GM23338 (cell line): Measurements from ENCODE around the gene PPM1H. TPM values are rescaled to one million over a fixed set of nuclear protein-coding genes. Genes with fewer than 3 reads are reported as not detected.

ENCODE experiments used
- ATAC-seq: fragments of 200-7000 bp; cut with Tn5 transposase; 3 replicates; pipeline ENCODE4 v1.9.1; 2020
- DNase-seq: peaks from one replicate; pipeline ENCODE4 v3.0.0-alpha.2; 2015; ENCODE audit warnings: low spot score
- H2AFZ ChIP-seq: fragments of 200-600 bp; sonication (generic); 2 replicates; pipeline ENCODE4 v1.8.0; 2016; ENCODE audit warnings: antibody characterized with exemption, mild to moderate bottlenecking, moderate library complexity
- H3F3A ChIP-seq: fragments of 200-600 bp; sonication (generic); replicated peaks from 2 replicates; pipeline ENCODE4 v1.8.0; 2017; ENCODE audit warnings: antibody characterized with exemption, mixed run types, low read depth
- H3K27ac ChIP-seq: fragments of 200-600 bp; sonication (generic); 2 replicates; pipeline ENCODE4 v1.6.1; 2016; ENCODE audit warnings: low read depth
- H3K27me3 ChIP-seq: fragments of 200-600 bp; sonication (generic); 2 replicates; pipeline ENCODE4 v1.8.0; 2016; ENCODE audit warnings: mild to moderate bottlenecking, mixed run types, moderate library complexity; ENCODE audit not compliant: insufficient read depth
- H3K36me3 ChIP-seq: fragments of 200-600 bp; sonication (generic); 2 replicates; pipeline ENCODE4 v1.8.0; 2016; ENCODE audit warnings: mild to moderate bottlenecking; ENCODE audit not compliant: insufficient read depth
- H3K4me1 ChIP-seq: fragments of 200-600 bp; sonication (generic); 2 replicates; pipeline ENCODE4 v1.8.0; 2016; ENCODE audit warnings: mild to moderate bottlenecking, moderate library complexity; ENCODE audit not compliant: insufficient read depth
- H3K4me2 ChIP-seq: fragments of 200-600 bp; sonication (generic); 2 replicates; pipeline ENCODE4 v1.7.1; 2017; ENCODE audit warnings: mixed run types
- H3K4me3 ChIP-seq: fragments of 200-600 bp; sonication (generic); 2 replicates; pipeline ENCODE4 v1.6.1; 2016; ENCODE audit warnings: mixed run types
- H3K79me2 ChIP-seq: fragments of 200-600 bp; sonication (generic); replicated peaks from 2 replicates; pipeline ENCODE4 v1.8.0; 2017; ENCODE audit warnings: mild to moderate bottlenecking; ENCODE audit not compliant: insufficient read depth
- H3K9me2 ChIP-seq: fragments of 200-600 bp; sonication (generic); 2 replicates; pipeline ENCODE4 v1.8.0; 2017; ENCODE audit not compliant: insufficient read depth
- H4K20me1 ChIP-seq: fragments of 200-600 bp; sonication (generic); replicated peaks from 2 replicates; pipeline ENCODE4 v1.8.0; 2017; ENCODE audit warnings: mild to moderate bottlenecking; ENCODE audit not compliant: insufficient read depth
- H3K27ac Mint-ChIP-seq: 2 replicates; pipeline ENCODE4 v1.8.0; 2020; ENCODE audit warnings: inconsistent platforms, mild to moderate bottlenecking, moderate library complexity, mixed read lengths
- H3K27me3 Mint-ChIP-seq: 3 replicates; pipeline ENCODE4 v1.8.0; 2022; ENCODE audit warnings: low read depth, mild to moderate bottlenecking, moderate library complexity, mixed read lengths, inconsistent platforms; ENCODE audit not compliant: insufficient read depth, poor library complexity
- H3K36me3 Mint-ChIP-seq: 3 replicates; pipeline ENCODE4 v1.8.0; 2021; ENCODE audit warnings: low read depth, mild to moderate bottlenecking, inconsistent platforms, moderate library complexity, mixed read lengths
- H3K4me1 Mint-ChIP-seq: 3 replicates; pipeline ENCODE4 v1.8.0; 2020; ENCODE audit warnings: mild to moderate bottlenecking, inconsistent platforms, mixed read lengths
- H3K4me3 Mint-ChIP-seq: 3 replicates; pipeline ENCODE4 v1.8.0; 2021; ENCODE audit warnings: moderate library complexity, mild to moderate bottlenecking, inconsistent platforms, mixed read lengths
- H3K9me3 Mint-ChIP-seq: 3 replicates; pipeline ENCODE4 v1.8.0; 2020; ENCODE audit warnings: moderate library complexity, mild to moderate bottlenecking, inconsistent platforms, mixed read lengths
- CREB1 ChIP-seq: fragments of 250-450 bp; sonication (Bioruptor Pico); IDR thresholded peaks from 2 replicates; pipeline ENCODE4 v1.5.0; 2020; ENCODE audit warnings: low read depth, mild to moderate bottlenecking, moderate library complexity
- CTCF ChIP-seq, 2 experiments: fragments of 200-600 bp in 1 of 2; sonication (generic) in 1 of 2; conservative IDR thresholded peaks; 2 replicates each; pipeline versions ENCODE4 v1.5.1 to v1.6.1; 2016 to 2017; ENCODE audit warnings: antibody characterized with exemption in 2 of 2, low read depth in 2 of 2, mild to moderate bottlenecking in 2 of 2, moderate library complexity in 1 of 2
- EZH2 ChIP-seq: fragments of 200-600 bp; sonication (generic); IDR thresholded peaks from one replicate; pipeline ENCODE4 v1.8.0; 2017; ENCODE audit warnings: antibody characterized with exemption, mild to moderate bottlenecking, low read depth; ENCODE audit not compliant: unreplicated experiment
- EZH2phosphoT487 ChIP-seq: fragments of 200-600 bp; sonication (generic); IDR thresholded peaks from one replicate; pipeline ENCODE4 v1.8.1; 2018; ENCODE audit warnings: antibody characterized with exemption; ENCODE audit not compliant: unreplicated experiment
- JUNB ChIP-seq: IDR thresholded peaks from one replicate; pipeline ENCODE4 v1.6.1; 2016; ENCODE audit warnings: antibody characterized with exemption; ENCODE audit not compliant: unreplicated experiment
- NANOG ChIP-seq: IDR thresholded peaks from 2 replicates; pipeline ENCODE4 v1.6.1; 2016; ENCODE audit warnings: antibody characterized with exemption, borderline replicate concordance
- POLR2AphosphoS5 ChIP-seq: IDR thresholded peaks from 2 replicates; pipeline ENCODE4 v1.6.1; 2016; ENCODE audit warnings: antibody characterized with exemption, low read depth
- REST ChIP-seq: IDR thresholded peaks from one replicate; pipeline ENCODE4 v1.6.1; 2018; ENCODE audit warnings: antibody characterized with exemption; ENCODE audit not compliant: unreplicated experiment
- STAT1 ChIP-seq: IDR thresholded peaks from one replicate; pipeline ENCODE4 v1.6.1; 2016; ENCODE audit warnings: antibody characterized with exemption; ENCODE audit not compliant: unreplicated experiment
- ZNF114 ChIP-seq: fragments of 250-450 bp; sonication (Bioruptor Pico); IDR thresholded peaks from 2 replicates; pipeline ENCODE4 v1.5.0; 2020; ENCODE audit warnings: mild to moderate bottlenecking, moderate library complexity
- ZNF331 ChIP-seq: fragments of 250-450 bp; sonication (Bioruptor Pico); IDR thresholded peaks from 2 replicates; pipeline ENCODE4 v1.5.0; 2020; ENCODE audit warnings: low read depth, mild to moderate bottlenecking, moderate library complexity
- polyA plus RNA-seq: library from polyadenylated mRNA; unstranded; fragments of >200 nt; fragmentation: Nextera tagmentation; extraction: Ambion mirVana; gene quantifications from 2 replicates; pipeline ENCODE4 v1.2.1, GENCODE V29; 2016
- total RNA-seq: library from RNA; depleted of rRNA; stranded (reverse); fragments of >200 nt; shearing (Covaris generic); gene quantifications from 2 replicates; pipeline ENCODE4 v1.2.3, GENCODE V29; 2014
- TF ChIP-seq, protein P1 (sequence below): IDR thresholded peaks from 2 replicates; pipeline ENCODE4 v1.6.1; 2016; ENCODE audit warnings: antibody characterized with exemption
- TF ChIP-seq, protein P2 (sequence below): fragments of 250-450 bp; sonication (Bioruptor Pico); IDR thresholded peaks from 2 replicates; pipeline ENCODE4 v1.5.0; 2020; ENCODE audit warnings: mild to moderate bottlenecking, moderate library complexity

PPM1H gene
- total and polyA plus RNA-seq, 2 experiments from 2014 or later: 11.4 to 41.2 TPM

DNA sequence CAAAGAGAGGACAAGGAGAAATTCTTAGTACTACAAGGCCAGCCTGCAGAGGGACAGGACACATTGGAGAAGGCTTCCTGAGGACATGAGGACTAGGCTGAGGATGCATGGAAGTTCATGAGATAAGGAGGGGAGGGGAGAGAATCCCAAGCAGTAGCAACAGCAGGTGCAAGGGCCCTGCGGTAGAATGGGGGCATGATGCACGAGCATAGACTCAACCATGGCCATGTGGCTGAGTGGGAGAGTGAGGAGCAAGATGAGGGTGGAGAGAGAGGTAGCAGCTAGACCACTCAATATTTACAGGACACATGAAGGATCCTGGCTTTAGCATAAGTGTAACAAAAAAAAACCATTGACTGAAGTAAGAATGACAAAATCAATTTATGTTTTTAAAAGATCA is 128.1 kb downstream of the PPM1H start:
- peaks cover 2% of the 10 kb centered on the region; the same call in 2 of the 3 replicates for H3K4me1 Mint-ChIP-seq
- H3K27me3 Mint-ChIP-seq: peaks cover 3% of the 10 kb centered on the region
- Histone ChIP-seq H3K36me3 (no peaks in the 10 kb centered on the region), H3K4me3 (no peak overlapping the region), H3K27me3 (no peaks in the 10 kb centered on the region), H3F3A (no peaks in the 10 kb centered on the region), H3K79me2 (0 out of 2 replicates have a peak, but pooled peaks cover 7% of the 10 kb centered on the region), H3K4me2 (no peak overlapping the region), H2AFZ (no peak overlapping the region), H4K20me1 (no peaks in the 10 kb centered on the region), H3K4me1 (no peaks in the 10 kb centered on the region), H3K27ac (no peak overlapping the region), H3K9me2 (no peaks in the 10 kb centered on the region)
- H3K36me3 Mint-ChIP-seq: peaks cover 5% of the 10 kb centered on the region
- ATAC-seq (no peak), DNase-seq (no peak)
- TF ChIP-seq EZH2 (no peak), JUNB (no peak), NANOG (no peak), STAT1 (no peak), CREB1 (CRISPR knock-in tag) (no peak), ZNF331 (CRISPR knock-in tag) (no peak), CTCF (conservative IDR thresholded peaks at IDR 0.05; ENCODE audit: low read depth in 2 of 2) (no peak), EZH2phosphoT487 (no peak), REST (no peak), ZNF114 (CRISPR knock-in tag) (no peak), POLR2AphosphoS5 (no peak)
- TF ChIP-seq, protein P1, sequence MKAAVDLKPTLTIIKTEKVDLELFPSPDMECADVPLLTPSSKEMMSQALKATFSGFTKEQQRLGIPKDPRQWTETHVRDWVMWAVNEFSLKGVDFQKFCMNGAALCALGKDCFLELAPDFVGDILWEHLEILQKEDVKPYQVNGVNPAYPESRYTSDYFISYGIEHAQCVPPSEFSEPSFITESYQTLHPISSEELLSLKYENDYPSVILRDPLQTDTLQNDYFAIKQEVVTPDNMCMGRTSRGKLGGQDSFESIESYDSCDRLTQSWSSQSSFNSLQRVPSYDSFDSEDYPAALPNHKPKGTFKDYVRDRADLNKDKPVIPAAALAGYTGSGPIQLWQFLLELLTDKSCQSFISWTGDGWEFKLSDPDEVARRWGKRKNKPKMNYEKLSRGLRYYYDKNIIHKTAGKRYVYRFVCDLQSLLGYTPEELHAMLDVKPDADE: no peak
- TF ChIP-seq, protein P2, sequence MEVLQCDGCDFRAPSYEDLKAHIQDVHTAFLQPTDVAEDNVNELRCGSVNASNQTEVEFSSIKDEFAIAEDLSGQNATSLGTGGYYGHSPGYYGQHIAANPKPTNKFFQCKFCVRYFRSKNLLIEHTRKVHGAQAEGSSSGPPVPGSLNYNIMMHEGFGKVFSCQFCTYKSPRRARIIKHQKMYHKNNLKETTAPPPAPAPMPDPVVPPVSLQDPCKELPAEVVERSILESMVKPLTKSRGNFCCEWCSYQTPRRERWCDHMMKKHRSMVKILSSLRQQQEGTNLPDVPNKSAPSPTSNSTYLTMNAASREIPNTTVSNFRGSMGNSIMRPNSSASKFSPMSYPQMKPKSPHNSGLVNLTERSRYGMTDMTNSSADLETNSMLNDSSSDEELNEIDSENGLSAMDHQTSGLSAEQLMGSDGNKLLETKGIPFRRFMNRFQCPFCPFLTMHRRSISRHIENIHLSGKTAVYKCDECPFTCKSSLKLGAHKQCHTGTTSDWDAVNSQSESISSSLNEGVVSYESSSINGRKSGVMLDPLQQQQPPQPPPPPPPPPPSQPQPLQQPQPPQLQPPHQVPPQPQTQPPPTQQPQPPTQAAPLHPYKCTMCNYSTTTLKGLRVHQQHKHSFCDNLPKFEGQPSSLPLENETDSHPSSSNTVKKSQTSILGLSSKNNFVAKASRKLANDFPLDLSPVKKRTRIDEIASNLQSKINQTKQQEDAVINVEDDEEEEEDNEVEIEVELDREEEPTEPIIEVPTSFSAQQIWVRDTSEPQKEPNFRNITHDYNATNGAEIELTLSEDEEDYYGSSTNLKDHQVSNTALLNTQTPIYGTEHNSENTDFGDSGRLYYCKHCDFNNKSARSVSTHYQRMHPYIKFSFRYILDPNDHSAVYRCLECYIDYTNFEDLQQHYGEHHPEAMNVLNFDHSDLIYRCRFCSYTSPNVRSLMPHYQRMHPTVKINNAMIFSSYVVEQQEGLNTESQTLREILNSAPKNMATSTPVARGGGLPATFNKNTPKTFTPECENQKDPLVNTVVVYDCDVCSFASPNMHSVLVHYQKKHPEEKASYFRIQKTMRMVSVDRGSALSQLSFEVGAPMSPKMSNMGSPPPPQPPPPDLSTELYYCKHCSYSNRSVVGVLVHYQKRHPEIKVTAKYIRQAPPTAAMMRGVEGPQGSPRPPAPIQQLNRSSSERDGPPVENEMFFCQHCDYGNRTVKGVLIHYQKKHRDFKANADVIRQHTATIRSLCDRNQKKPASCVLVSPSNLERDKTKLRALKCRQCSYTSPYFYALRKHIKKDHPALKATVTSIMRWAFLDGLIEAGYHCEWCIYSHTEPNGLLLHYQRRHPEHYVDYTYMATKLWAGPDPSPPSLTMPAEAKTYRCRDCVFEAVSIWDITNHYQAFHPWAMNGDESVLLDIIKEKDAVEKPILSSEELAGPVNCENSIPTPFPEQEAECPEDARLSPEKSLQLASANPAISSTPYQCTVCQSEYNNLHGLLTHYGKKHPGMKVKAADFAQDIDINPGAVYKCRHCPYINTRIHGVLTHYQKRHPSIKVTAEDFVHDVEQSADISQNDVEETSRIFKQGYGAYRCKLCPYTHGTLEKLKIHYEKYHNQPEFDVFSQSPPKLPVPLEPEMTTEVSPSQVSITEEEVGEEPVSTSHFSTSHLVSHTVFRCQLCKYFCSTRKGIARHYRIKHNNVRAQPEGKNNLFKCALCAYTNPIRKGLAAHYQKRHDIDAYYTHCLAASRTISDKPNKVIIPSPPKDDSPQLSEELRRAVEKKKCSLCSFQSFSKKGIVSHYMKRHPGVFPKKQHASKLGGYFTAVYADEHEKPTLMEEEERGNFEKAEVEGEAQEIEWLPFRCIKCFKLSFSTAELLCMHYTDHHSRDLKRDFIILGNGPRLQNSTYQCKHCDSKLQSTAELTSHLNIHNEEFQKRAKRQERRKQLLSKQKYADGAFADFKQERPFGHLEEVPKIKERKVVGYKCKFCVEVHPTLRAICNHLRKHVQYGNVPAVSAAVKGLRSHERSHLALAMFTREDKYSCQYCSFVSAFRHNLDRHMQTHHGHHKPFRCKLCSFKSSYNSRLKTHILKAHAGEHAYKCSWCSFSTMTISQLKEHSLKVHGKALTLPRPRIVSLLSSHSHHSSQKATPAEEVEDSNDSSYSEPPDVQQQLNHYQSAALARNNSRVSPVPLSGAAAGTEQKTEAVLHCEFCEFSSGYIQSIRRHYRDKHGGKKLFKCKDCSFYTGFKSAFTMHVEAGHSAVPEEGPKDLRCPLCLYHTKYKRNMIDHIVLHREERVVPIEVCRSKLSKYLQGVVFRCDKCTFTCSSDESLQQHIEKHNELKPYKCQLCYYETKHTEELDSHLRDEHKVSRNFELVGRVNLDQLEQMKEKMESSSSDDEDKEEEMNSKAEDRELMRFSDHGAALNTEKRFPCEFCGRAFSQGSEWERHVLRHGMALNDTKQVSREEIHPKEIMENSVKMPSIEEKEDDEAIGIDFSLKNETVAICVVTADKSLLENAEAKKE (CRISPR knock-in tag): no peak
- no peaks in the 10 kb centered on the region for H3K9me3 Mint-ChIP-seq
- no peak overlapping the region for H3K4me3 Mint-ChIP-seq
- H3K27ac Mint-ChIP-seq: no peak overlapping the region
